GM12873 (cell line): ENCODE data around the gene SBK2.

Experiments used
- CTCF ChIP-seq: IDR thresholded peaks from 2 replicates; pipeline ENCODE4 v1.5.1; 2012; ENCODE audit warnings: low read depth, mild to moderate bottlenecking, moderate library complexity, low read length, control low read depth; ENCODE audit not compliant: insufficient read depth; ENCODE audit errors: missing control alignments

Gene SBK2

DNA sequence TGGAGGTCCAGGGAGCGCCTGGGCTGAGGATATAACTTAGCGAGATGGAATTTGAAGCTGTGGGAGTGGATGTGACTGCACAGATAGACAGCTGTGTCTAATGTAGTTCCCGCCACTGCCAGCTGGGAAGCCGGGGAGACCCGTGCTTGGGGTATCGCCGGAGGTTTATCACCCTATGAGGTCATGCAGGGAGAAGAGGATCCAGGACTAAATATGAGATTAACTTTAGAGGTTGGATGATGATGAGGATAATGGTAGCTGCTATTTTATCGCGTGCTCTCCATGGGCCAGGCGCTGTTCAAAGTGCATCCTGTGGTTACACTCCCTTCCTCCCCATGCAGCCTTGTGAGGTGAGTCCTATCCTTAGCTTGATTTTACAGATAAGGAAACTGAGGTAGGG, 28.8 kb downstream of the SBK2 start:
- TF ChIP-seq CTCF: no peak

GRCh38 chr19:55504981-55505380, 32.0 kb downstream of the SBK2 start:
- TF ChIP-seq CTCF: no peak

DNA sequence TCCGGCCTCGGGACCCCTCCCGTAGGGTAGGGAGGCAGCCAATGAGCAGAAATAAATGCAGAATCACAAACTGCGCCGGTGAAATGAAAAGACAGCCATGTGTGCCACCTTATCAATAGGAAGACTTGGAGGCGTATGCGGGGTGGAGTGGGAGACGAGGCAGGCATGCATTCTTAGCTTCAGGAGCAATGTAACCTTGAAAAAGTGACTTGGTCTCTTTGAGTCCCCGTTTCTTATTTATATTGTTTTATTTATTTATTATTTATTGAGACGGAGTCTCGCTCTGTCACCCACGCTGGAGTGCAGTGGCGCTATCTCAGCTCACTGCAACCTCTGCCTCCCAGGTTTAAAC, 32.7 kb downstream of the SBK2 start:
- TF ChIP-seq CTCF: no peak

GRCh38 chr19:55503502-55504251, 33.3 kb downstream of the SBK2 start:
- peak; percentile 97 for TF ChIP-seq CTCF

DNA sequence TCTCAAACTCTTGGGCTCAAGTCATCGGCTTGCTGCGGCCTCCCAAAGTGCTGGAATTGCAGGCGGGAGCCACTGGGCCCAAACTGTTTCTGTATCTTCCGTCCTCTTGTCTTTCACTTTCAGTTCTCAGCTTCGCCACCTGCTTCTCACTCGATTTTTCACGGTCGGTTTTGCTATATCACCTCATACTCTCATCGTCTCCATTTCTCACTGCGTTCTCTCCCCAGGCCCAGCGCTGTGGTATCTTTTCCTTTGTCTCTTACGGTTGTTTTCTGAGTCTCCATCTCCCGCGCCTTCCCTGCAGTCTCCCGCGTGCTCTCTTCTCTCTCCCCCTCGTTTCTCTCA, 33.8 kb downstream of the SBK2 start:
- no peak for TF ChIP-seq CTCF

DNA sequence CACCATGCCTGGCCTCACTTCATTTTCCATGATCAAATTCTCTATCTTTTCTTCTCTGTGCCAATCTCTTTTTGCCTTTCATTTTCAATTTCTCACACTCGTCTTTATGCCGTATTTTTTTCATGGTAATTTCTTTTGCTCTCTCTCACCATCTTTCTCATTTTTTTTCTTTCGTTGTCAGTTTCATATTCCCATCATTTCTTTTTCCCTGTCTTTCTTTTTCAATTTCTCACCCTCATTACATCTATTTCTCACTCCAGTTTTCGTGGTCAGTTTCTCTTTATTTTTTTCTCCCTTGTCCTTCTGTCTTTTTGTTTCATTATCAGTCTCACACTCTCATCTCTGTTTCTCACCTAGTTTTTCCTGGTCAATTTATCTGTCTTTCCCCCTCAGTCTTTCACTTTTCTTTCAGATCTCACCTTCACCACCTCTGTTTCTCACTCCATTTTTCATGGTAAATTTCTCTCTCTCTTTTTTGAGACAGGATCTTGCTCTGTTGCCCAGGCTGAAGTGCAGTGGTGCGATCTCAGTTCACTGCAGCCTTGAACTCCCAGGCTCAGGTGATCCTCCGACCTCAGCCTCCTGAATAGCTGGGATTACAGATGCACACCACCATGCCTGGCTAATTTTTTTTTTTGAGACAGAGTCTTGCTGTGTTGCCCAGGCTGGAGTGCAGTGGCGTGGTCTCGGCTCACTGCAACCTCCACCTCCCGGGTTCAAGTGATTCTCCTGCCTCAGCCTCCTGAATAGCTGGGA, 34.6 kb downstream of the SBK2 start:
- no peak for TF ChIP-seq CTCF

GRCh38 chr19:55500368-55500952, 36.5 kb downstream of the SBK2 start:
- no peak for TF ChIP-seq CTCF
